Epithelial cell of proximal tubule (primary cell): Measurements from ENCODE around the gene ABCB10. TPM values are rescaled to one million over a fixed set of nuclear protein-coding genes. Genes with fewer than 3 reads are reported as not detected.
"Not testable (repeated sequence)": the region's sequence is repeated elsewhere in the genome, so short reads cannot be mapped to it uniquely, and the experiment has no call there.

Source experiments
- DNase-seq: peaks from one replicate; pipeline ENCODE4 v3.0.0-alpha.2; 2011; ENCODE audit warnings: low read depth
- H3K4me3 ChIP-seq: 2 replicates; pipeline ENCODE4 v1.5.1; 2011; ENCODE audit warnings: low read depth, mild to moderate bottlenecking, low read length
- CTCF ChIP-seq: conservative IDR thresholded peaks from 2 replicates; pipeline ENCODE4 v1.5.1; 2012; ENCODE audit warnings: low read depth, mild to moderate bottlenecking, low read length
- total RNA-seq: library from RNA; depleted of rRNA; stranded (reverse); fragments of >200 nt; gene quantifications from 2 replicates; pipeline ENCODE4 v1.2.3, GENCODE V29; 2015

Gene ABCB10
- total RNA-seq, 1 donor from 2014 or later: 15.4 TPM

- no peak overlapping the region for H3K4me3 ChIP-seq
- DNase-seq: no peak
- TF ChIP-seq CTCF: no peak
Observed at GRCh38 chr1:229570891-229571516, 12.5 kb upstream of the ABCB10 start.

GRCh38 chr1:229570305-229570704 is 11.8 kb upstream of the ABCB10 start:
- H3K4me3 ChIP-seq: no peak overlapping the region
- DNase-seq: no peak
- no peak for TF ChIP-seq CTCF

DNA sequence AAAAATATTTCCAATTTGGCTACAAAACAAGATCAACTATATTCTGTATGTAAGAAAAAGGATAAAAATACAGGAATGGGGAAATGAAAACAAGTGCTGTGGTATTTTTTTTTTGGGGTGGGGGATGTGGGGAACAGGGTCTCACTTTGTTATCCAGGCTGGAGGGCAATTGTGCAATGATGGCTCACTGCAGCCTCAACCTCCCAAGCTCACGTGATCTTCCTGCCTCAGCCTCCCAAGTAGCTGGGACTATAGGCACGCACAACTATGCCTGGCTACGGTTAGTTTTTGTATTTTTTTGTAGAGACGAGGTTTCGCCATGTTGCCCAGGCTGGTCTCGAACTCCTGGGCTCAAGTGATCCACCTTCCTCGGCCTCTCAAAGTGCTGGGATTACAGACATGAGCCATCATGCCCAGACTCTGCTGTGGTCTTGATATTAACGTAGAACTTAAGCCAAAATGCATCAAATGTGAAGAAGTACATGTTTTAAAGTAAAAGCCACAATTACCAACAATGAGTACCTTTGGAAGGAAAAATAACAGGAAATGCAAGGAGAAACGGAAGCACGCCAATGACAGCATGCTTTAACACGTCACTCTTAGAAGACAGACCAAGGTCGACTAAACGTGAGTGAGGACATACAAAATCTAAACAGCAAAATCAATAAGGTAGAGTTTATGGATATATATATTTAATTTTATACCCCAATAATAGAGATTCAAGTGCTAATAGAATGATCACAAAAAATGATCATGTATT is 8.8 kb upstream of the ABCB10 start:
- TF ChIP-seq CTCF: no peak
- no peak overlapping the region for H3K4me3 ChIP-seq
- no peak for DNase-seq

GRCh38 chr1:229563701-229564100 is 5.2 kb upstream of the ABCB10 start:
- H3K4me3 ChIP-seq: no peak overlapping the region
- no peak for DNase-seq
- no peak for TF ChIP-seq CTCF

DNA sequence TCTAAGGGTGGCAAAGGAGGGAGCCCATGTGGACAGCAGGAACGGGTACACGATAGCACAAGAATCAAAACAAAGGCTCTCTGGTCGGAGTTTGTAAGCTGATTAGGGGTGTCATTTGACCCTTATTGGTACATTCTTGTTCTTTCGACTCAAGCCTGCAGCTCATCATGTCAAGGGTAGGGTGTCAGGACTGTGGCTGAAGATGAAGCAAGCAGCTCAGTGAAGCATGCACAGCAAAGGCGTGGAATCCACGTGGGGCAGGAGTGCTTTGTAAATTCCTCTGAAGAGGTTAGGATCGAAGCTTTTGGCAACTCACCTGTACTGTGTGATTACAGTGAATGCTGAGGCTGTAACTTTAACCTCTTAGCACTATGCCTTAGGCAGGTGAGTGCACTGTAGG is 4.7 kb upstream of the ABCB10 start:
- peak; percentile 54 for DNase-seq
- H3K4me3 ChIP-seq: no peak overlapping the region

DNA sequence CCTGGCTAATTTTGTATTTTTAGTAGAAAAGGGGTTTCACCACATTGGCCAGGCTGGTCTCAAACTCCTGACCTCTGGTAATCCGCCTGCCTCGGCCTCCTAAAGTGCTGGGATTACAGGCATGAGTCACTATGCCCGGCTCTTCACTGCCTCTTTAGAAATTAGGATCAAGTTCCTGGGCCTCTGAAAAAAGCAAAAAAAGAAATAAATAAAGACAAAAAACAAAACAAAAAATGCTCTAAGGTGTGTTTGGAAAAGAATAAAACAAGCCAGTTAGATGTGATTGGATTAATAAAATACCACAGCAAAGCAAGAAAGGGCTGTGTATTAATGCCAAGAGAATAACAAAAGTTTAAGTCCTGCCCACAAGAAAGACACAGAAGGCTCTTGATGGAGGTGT is 4.2 kb upstream of the ABCB10 start:
- no peak for DNase-seq
- no peak overlapping the region for H3K4me3 ChIP-seq
- TF ChIP-seq CTCF: no peak

More for the DNA sequence above, 4.7 kb upstream of the ABCB10 start:
- TF ChIP-seq CTCF: no peak

GRCh38 chr1:229561141-229561540 is 2.6 kb upstream of the ABCB10 start:
- H3K4me3 ChIP-seq: no peak overlapping the region
- no peak for TF ChIP-seq CTCF
- no peak for DNase-seq

GRCh38 chr1:229560124-229560523 is 1.6 kb upstream of the ABCB10 start:
- not testable (repeated sequence) for H3K4me3 ChIP-seq, DNase-seq

- DNase-seq: not testable (repeated sequence)
- peak overlapping the region; percentile 84 for H3K4me3 ChIP-seq
Observed at GRCh38 chr1:229559336-229559801, 862 bp upstream of the ABCB10 start.
